Measurements from ENCODE around the gene ARHGAP28.

The ARHGAP28 gene

DNA sequence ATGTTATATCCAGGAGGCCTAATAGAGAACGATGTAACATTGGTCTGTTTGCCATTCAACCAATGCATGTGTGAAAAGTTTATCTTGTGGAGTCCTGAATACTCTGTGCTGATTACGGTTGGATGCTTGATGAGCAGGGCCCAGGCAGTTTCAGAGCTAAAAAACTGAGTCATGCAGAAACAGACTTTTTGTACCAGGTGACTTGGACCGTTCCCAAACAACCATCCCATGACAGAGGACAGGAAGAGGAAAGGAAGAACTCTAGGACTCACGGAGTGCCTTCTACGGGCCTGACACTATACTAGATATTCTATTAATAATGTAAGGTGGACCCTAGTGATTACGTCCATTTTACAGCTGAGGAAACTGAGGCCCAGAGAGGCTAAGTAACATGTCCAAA lies 142.1 kb downstream of the ARHGAP28 start:
- Histone ChIP-seq H3K9me3 (no peaks in the 10 kb centered on the region), H3K36me3 (no peaks in the 10 kb centered on the region), H3K4me3 (ENCODE audit: low read depth in 1 of 2, low read length in 1 of 2) (no peak overlapping the region), H3K27me3 (no peaks in the 10 kb centered on the region), H3K27ac (no peak overlapping the region), H3K4me1 (ENCODE audit: control insufficient read depth in 1 of 2, insufficient read depth in 1 of 2, low read depth in 1 of 2, low read length in 1 of 2) (no peaks in the 10 kb centered on the region)
- no peak for TF ChIP-seq CTCF (IDR thresholded peaks at IDR 0.05)

- Histone ChIP-seq H3K9me3 (no peaks in the 10 kb centered on the region), H3K27me3 (no peaks in the 10 kb centered on the region), H3K27ac (no peak overlapping the region), H3K4me3 (ENCODE audit: low read depth in 1 of 2, low read length in 1 of 2) (no peak overlapping the region), H3K36me3 (no peaks in the 10 kb centered on the region), H3K4me1 (ENCODE audit: control insufficient read depth in 1 of 2, insufficient read depth in 1 of 2, low read depth in 1 of 2, low read length in 1 of 2) (no peaks in the 10 kb centered on the region)
- no peak for TF ChIP-seq CTCF (IDR thresholded peaks at IDR 0.05)
Measured at GRCh38 chr18:6873040-6873751, 143.7 kb downstream of the ARHGAP28 start.

GRCh38 chr18:6874315-6874714 lies 144.8 kb downstream of the ARHGAP28 start:
- Histone ChIP-seq H3K27me3 (no peaks in the 10 kb centered on the region), H3K4me1 (ENCODE audit: control insufficient read depth in 1 of 2, insufficient read depth in 1 of 2, low read depth in 1 of 2, low read length in 1 of 2) (no peaks in the 10 kb centered on the region), H3K27ac (no peak overlapping the region)

DNA sequence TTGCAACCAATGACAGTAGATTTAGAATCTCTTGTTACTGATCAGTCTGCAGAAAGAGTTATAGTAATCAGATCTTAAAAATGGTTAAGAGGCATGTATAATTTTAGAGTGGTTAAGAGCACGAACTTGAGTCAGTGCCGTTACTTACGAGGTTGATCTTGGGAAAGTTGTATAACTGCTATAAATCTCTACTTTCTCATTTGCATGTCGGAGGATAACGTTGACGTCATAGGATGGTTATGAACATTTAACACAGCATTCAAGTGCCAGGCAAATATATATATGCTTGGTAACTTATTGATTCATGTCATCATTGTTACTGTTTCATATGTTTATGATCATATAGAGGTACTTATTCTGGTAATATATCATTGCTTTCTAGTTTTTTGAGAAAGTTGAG lies 146.2 kb downstream of the ARHGAP28 start:
- Histone ChIP-seq H3K4me1 (ENCODE audit: control insufficient read depth in 1 of 2, insufficient read depth in 1 of 2, low read depth in 1 of 2, low read length in 1 of 2) (no peaks in the 10 kb centered on the region), H3K36me3 (no peaks in the 10 kb centered on the region), H3K9me3 (no peaks in the 10 kb centered on the region), H3K27me3 (no peaks in the 10 kb centered on the region), H3K27ac (no peak overlapping the region), H3K4me3 (ENCODE audit: low read depth in 1 of 2, low read length in 1 of 2) (no peak overlapping the region)
- no peak for TF ChIP-seq CTCF (IDR thresholded peaks at IDR 0.05)

More at GRCh38 chr18:6874315-6874714, 144.8 kb downstream of the ARHGAP28 start:
- Histone ChIP-seq H3K4me3 (ENCODE audit: low read depth in 1 of 2, low read length in 1 of 2) (no peak overlapping the region), H3K9me3 (no peaks in the 10 kb centered on the region), H3K36me3 (no peaks in the 10 kb centered on the region)
- TF ChIP-seq CTCF (IDR thresholded peaks at IDR 0.05) = no peak

- no peak for TF ChIP-seq CTCF (IDR thresholded peaks at IDR 0.05)
- no peaks in the 10 kb centered on the region for H3K36me3 ChIP-seq
- H3K27ac ChIP-seq = no peak overlapping the region
Measured at GRCh38 chr18:6876641-6877041, 147.1 kb downstream of the ARHGAP28 start.

More at GRCh38 chr18:6876641-6877041, 147.1 kb downstream of the ARHGAP28 start:
- H3K9me3 ChIP-seq = no peaks in the 10 kb centered on the region
- H3K27me3 ChIP-seq = no peaks in the 10 kb centered on the region
- no peaks in the 10 kb centered on the region for H3K4me1 ChIP-seq (ENCODE audit: control insufficient read depth in 1 of 2, insufficient read depth in 1 of 2, low read depth in 1 of 2, low read length in 1 of 2)
- no peak overlapping the region for H3K4me3 ChIP-seq (ENCODE audit: low read depth in 1 of 2, low read length in 1 of 2)
